Adipocyte (in vitro differentiated cells): Measurements from ENCODE around the gene N4BP2L1.
"Not testable (repeated sequence)": the region's sequence is repeated elsewhere in the genome, so short reads cannot be mapped to it uniquely, and the experiment has no call there.

Experiments
- DNase-seq: peaks from one replicate; pipeline ENCODE4 v3.0.0-alpha.2; 2015; ENCODE audit warnings: low read depth
- H3K27me3 ChIP-seq: replicated peaks from 2 replicates; pipeline ENCODE4 v1.7.0; 2013; ENCODE audit warnings: mild to moderate bottlenecking, low read length, moderate library complexity; ENCODE audit not compliant: control insufficient read depth, insufficient read depth
- H3K36me3 ChIP-seq: 2 replicates; pipeline ENCODE4 v1.7.0; 2013; ENCODE audit warnings: low read length, mild to moderate bottlenecking, moderate library complexity; ENCODE audit not compliant: control insufficient read depth, insufficient read depth, severe bottlenecking
- H3K4me1 ChIP-seq: 2 replicates; pipeline ENCODE4 v1.7.0; 2013; ENCODE audit warnings: mild to moderate bottlenecking, low read length, moderate library complexity; ENCODE audit not compliant: control insufficient read depth, insufficient read depth
- H3K4me3 ChIP-seq: 2 replicates; pipeline ENCODE4 v1.7.0; 2013; ENCODE audit warnings: mild to moderate bottlenecking, low read length, moderate library complexity
- H3K9ac ChIP-seq: 2 replicates; pipeline ENCODE4 v1.7.0; 2013; ENCODE audit warnings: mild to moderate bottlenecking, low read length, moderate library complexity
- H3K9me3 ChIP-seq: 2 replicates; pipeline ENCODE4 v1.7.0; 2013; ENCODE audit warnings: mild to moderate bottlenecking, low read length, moderate library complexity; ENCODE audit not compliant: control insufficient read depth

The N4BP2L1 gene

DNA sequence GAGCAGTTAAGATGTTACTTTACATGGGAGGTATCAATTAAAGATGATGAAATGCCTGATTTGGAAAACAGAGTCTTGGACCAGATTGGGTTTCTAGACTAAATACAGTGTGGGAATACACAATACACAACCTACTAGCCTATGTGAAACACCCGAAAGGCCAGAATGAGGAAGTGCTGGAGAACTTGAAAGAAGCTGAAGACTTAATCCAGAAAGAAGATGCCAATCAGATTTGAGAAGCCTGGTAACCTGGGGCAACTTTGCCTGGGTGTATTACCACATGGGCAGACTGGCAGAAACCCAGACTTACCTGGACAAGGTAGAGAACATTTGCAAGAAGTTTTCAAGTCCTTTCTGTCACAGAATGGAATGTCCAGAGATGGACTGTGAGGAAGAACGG, 43.2 kb downstream of the N4BP2L1 start:
- no peaks in the 10 kb centered on the region for H3K9me3 ChIP-seq
- no peak for DNase-seq
- no peaks in the 10 kb centered on the region for H3K4me1 ChIP-seq
- no peak overlapping the region for H3K4me3 ChIP-seq
- H3K27me3 ChIP-seq: no peaks in the 10 kb centered on the region
- H3K36me3 ChIP-seq: peaks cover 4% of the 10 kb centered on the region
- H3K9ac ChIP-seq: no peak overlapping the region

DNA sequence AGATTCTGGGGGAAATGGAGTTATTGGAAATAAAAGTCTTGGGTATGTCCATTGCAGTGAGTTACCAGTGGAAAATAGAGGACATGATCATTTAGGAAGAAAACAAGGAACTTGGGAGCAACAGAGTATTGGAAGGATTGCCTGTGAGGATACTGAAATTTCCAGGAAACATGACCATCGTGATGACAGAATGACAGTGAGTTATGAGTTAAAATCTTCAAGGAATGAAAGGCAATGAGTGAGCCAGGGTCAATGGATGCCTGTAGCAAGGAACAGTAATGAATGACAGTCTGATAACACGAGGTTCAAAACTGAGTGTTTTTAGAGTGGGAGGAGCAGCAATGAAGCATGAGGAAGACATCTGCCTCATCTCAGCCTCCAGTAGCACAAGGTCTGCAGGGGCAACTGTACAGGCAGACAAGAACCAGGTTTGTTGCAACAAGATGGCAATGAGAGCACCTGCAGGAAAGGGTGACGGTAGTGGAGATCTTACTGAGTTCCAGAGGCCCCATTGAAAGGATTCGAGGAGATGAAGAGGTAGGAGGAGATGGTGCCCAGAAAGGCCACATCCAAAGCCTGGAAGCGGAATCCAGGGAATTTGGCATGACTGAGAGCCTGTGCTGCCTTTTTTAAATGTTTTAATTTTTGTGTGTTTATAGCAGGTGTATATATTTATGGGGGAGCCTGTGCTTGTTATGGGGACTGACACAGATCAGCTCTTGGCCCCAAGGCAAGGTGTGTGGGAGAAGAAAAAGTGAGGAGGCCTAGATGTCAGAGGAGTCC, 43.9 kb downstream of the N4BP2L1 start:
- H3K9me3 ChIP-seq: no peaks in the 10 kb centered on the region
- no peak for DNase-seq
- H3K4me3 ChIP-seq: no peak overlapping the region
- H3K36me3 ChIP-seq: peaks cover 4% of the 10 kb centered on the region
- H3K4me1 ChIP-seq: no peaks in the 10 kb centered on the region
- H3K9ac ChIP-seq: no peak overlapping the region
- no peaks in the 10 kb centered on the region for H3K27me3 ChIP-seq

DNA sequence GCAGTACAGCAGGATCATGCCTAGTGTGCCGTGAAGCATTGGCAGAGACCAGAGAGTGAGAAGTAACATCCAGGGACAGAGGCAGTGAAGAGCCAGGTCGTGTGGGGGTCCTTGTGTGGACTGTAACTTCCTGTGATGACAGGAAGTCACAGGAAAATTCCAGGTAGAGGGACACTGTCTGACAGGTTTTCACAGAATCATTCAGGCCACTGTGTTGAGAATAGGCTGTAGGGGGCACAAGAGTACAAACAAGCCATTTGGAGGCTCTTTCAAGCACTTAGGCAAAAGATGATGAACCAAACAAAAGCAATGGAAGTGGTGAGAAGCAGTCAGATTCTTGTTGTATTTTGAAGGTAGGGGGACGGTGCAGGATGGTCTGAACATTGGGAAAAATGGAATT, 46.4 kb downstream of the N4BP2L1 start:
- Histone ChIP-seq H3K36me3 (peaks cover 4% of the 10 kb centered on the region), H3K9ac (no peak overlapping the region), H3K4me1 (no peaks in the 10 kb centered on the region), H3K27me3 (no peaks in the 10 kb centered on the region), H3K9me3 (no peaks in the 10 kb centered on the region), H3K4me3 (no peak overlapping the region)
- DNase-seq: peak; percentile 40

DNA sequence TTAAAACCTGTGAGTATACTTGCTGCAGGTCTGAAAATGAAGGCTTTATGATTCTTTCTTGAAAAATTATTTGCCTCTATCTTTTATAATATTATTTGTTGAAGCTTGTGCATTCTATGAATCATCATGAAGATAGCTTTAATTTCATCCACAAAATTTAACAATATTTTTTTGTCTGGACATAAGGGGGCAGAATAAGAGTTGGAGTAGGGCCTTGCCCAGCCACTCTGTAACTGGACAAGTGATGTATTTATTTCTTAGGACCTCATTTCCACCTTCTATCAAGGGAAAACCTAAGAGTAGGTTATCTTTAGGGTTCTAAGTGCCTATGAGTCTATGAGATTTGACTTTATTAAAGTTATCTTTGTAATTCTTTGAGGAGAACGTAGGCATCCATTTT, 49.9 kb downstream of the N4BP2L1 start:
- Histone ChIP-seq H3K9me3 (no peaks in the 10 kb centered on the region), H3K4me3 (no peak overlapping the region), H3K27me3 (no peaks in the 10 kb centered on the region), H3K9ac (no peak overlapping the region), H3K36me3 (no peaks in the 10 kb centered on the region), H3K4me1 (no peaks in the 10 kb centered on the region)
- DNase-seq: no peak

DNA sequence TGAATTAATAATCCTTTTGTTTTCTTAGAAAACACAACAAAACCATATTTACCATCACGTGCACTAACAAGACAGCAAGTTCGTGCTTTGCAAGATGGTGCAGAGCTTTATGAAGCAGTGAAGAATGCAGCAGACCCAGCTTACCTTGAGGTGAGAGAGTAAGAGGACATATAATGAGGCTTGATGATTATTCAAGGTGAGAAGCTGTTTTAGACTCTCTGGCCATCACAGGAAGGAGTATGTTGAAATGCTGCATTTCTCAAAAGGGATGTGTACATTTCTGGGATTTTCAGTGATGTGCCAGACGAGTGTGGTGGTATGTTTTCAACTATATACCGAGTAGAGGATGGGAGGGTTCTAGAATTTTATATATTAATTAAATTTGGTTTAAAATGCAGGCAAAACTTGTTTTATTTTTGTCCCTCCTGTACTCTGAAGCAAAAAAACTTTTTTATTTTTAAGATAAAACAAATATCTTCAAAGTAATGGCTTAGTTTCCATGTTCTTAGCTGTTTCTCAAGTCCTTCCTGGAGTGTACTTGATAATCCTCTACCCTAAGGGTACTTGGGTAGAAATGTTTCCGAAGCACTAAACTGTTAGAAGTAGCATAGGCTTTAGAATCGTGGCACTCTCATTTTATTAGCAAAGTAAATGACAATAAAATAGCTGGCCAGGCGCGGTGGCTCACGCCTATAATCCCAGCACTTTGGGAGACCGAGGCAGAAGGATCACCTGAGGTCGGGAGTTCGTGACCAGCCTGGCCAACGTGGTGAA, 51.1 kb downstream of the N4BP2L1 start:
- H3K4me3 ChIP-seq: no peak overlapping the region
- no peak for DNase-seq
- H3K9ac ChIP-seq: no peak overlapping the region
- no peaks in the 10 kb centered on the region for H3K4me1 ChIP-seq
- no peaks in the 10 kb centered on the region for H3K9me3 ChIP-seq
- H3K27me3 ChIP-seq: no peaks in the 10 kb centered on the region
- H3K36me3 ChIP-seq: no peaks in the 10 kb centered on the region

DNA sequence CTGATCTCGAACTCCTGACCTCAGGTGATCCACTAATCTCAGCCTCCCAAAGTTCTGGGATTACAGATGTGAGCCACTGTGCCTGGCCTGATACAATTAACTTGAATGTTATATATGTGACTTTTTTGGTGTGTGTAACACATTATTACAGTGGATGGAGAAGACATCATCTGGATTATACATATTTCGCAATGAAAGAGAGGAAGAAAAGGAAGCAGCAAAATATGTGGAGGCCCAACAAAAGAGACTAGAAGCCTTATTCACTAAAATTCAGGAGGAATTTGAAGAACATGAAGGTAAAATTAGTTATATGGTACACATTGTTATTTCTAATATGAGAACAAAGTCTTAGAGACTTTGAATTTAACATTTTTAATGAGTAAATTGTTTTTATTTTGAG, 57.1 kb downstream of the N4BP2L1 start:
- H3K9ac ChIP-seq: no peak overlapping the region
- H3K36me3 ChIP-seq: no peaks in the 10 kb centered on the region
- H3K4me3 ChIP-seq: no peak overlapping the region
- no peaks in the 10 kb centered on the region for H3K4me1 ChIP-seq
- DNase-seq: peak; percentile 9
- H3K9me3 ChIP-seq: no peaks in the 10 kb centered on the region
- H3K27me3 ChIP-seq: no peaks in the 10 kb centered on the region

DNA sequence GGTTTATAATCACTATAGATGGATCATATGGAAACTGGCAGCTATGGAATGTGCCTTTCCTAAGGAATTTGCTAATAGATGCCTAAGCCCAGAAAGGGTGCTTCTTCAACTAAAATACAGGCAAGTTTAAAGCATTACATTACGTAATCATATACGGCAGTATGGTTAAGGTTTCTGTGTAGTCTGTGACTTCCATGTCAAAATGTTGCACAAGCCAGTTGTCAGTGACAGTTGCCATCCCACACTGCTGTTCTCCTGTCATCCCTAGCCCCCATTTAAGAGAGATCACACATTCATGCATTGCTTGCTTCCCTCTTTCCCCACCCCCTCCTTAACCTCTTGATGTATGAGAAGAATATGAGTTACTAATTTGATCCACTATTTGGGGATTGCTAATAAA, 65.4 kb downstream of the N4BP2L1 start:
- Histone ChIP-seq H3K4me1 (no peaks in the 10 kb centered on the region), H3K27me3 (no peaks in the 10 kb centered on the region), H3K36me3 (no peaks in the 10 kb centered on the region), H3K9ac (no peak overlapping the region), H3K9me3 (no peaks in the 10 kb centered on the region), H3K4me3 (no peak overlapping the region)
- no peak for DNase-seq

DNA sequence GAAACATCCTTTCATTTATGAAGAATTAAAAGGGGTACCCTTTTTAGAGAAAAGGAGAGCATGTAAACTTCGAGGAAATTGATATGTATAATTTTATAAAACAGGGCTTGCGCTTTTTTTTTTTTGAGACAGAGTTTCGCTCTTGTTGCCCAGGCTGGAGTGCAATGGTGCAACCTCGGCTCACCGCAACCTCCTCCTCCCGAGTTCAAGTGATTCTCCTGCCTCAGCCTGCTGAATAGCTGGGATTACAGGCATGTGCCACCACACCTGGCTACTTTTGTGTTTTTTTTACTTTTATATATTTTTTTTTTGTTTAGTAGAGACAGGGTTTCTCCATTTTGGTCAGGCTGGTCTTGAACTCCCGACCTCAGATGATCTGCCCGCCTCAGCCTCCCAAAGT, 72.0 kb downstream of the N4BP2L1 start:
- not testable (repeated sequence) for H3K27me3 ChIP-seq, DNase-seq, H3K4me1 ChIP-seq, H3K36me3 ChIP-seq, H3K4me3 ChIP-seq, H3K9me3 ChIP-seq, H3K9ac ChIP-seq

DNA sequence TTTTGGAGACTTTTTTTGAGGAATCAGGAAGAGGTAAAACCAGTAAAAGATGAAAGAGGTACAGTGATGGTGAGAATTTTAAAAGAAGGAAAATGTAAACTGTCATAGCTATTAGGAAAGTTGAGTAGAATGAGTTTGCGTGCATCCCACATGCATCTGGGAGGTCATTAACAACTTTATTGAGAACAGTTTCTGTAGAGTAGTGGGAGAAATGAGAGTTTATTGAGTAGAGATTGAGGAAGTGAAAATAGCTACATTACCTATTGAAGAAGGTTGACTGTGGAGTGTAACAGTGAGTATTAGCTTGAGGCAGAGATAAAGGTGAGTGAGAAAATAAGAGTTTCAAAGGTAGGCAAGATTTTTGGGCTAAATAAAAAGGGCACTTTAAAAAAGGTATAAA, 73.9 kb downstream of the N4BP2L1 start:
- Histone ChIP-seq H3K27me3 (no peaks in the 10 kb centered on the region), H3K9me3 (no peaks in the 10 kb centered on the region), H3K36me3 (no peaks in the 10 kb centered on the region)

DNA sequence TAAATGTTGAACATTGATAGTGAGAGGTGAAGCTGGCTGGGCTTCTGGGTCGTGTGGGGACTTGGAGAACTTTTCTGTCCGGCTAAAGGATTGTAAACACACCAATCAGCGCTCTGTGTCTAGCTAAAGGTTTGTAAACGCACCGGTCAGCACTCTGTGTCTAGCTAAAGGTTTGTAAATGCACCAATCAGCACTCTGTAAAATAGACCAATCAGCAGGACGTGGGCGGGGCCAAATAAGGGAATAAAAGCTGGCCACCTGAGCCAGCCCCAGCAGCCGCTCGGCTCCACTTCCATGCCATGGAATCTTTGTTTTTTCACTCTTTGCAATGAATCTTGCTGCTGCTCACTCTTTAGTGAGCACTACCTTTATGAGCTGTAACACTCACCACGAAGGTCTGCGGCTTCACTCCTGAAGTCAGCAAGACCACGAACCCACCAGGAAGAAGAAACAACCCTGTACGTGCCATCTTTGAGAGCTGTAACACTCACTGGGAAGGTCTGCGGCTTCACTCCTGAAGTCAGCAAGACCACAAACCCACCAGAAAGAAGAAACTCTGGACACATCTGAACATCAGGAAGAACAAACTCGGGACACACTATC, 77.0 kb downstream of the N4BP2L1 start:
- not testable (repeated sequence) for H3K4me1 ChIP-seq, H3K9me3 ChIP-seq, H3K27me3 ChIP-seq, H3K4me3 ChIP-seq, H3K36me3 ChIP-seq, H3K9ac ChIP-seq, DNase-seq

More for the DNA sequence above, 73.9 kb downstream of the N4BP2L1 start:
- Histone ChIP-seq H3K9ac (no peak overlapping the region), H3K4me3 (no peak overlapping the region), H3K4me1 (no peaks in the 10 kb centered on the region)
- no peak for DNase-seq
